OCI-LY7 (cell line): ENCODE results near the gene SEMA6D. TPM values are rescaled to one million over a fixed set of nuclear protein-coding genes. Genes with fewer than 3 reads are reported as not detected.

ENCODE experiments used
- BruUV-seq: library from RNA; stranded (reverse); fragments of 400-500 nt; replicated peaks from 2 replicates; lab custom pipeline; 2021; lab: Mats Ljungman, UMichigan
- CTCF ChIA-PET: fragments of 300-600 bp; sonication (Branson Sonifier 250); formaldehyde crosslinking; loops from one replicate; lab custom pipeline; 2022; ENCODE audit warnings: antibody characterized with exemption; ENCODE audit not compliant: unreplicated experiment; lab: Charles Lee
- POLR2A ChIA-PET: fragments of 300-600 bp; sonication (Branson Sonifier 250); formaldehyde crosslinking; loops from one replicate; lab custom pipeline; 2022; ENCODE audit warnings: antibody characterized with exemption; lab: Charles Lee
- DNase-seq: peaks from one replicate; pipeline ENCODE4 v3.0.0-alpha.2; 2015; ENCODE audit warnings: low spot score
- H2AFZ ChIP-seq: fragments of 200-600 bp; sonication (generic), shearing (Covaris generic); 2 replicates; pipeline ENCODE4 v1.6.1; 2014; ENCODE audit warnings: mild to moderate bottlenecking, antibody characterized with exemption, low read length, moderate library complexity
- H3K27ac ChIP-seq: fragments of 200-600 bp; sonication (generic); 2 replicates; pipeline ENCODE4 v1.5.1; 2014; ENCODE audit warnings: mixed run types, low read depth, mild to moderate bottlenecking, moderate library complexity, low read length, inconsistent platforms; ENCODE audit not compliant: poor library complexity, severe bottlenecking
- H3K36me3 ChIP-seq: fragments of 200-600 bp; sonication (generic); 2 replicates; pipeline ENCODE4 v1.6.1; 2014; ENCODE audit warnings: mild to moderate bottlenecking, antibody characterized with exemption, low read length, moderate library complexity, mixed read lengths; ENCODE audit not compliant: insufficient read depth
- H3K4me1 ChIP-seq: fragments of 200-600 bp; sonication (generic); 2 replicates; pipeline ENCODE4 v1.5.1; 2014; ENCODE audit warnings: mild to moderate bottlenecking, low read length; ENCODE audit not compliant: insufficient read depth, poor library complexity, severe bottlenecking
- H3K4me2 ChIP-seq: fragments of 200-600 bp; sonication (generic); 2 replicates; pipeline ENCODE4 v1.6.1; 2014; ENCODE audit warnings: mild to moderate bottlenecking, low read length
- H3K4me3 ChIP-seq: fragments of 200-600 bp; sonication (generic); 2 replicates; pipeline ENCODE4 v1.5.1; 2014; ENCODE audit warnings: mild to moderate bottlenecking, low read depth, low read length; ENCODE audit not compliant: poor library complexity, severe bottlenecking
- H3K79me2 ChIP-seq: fragments of 200-600 bp; sonication (generic); 2 replicates; pipeline ENCODE4 v1.6.1; 2016; ENCODE audit warnings: low read depth, mild to moderate bottlenecking, low read length, moderate library complexity, mixed read lengths; ENCODE audit not compliant: insufficient read depth
- H3K9me2 ChIP-seq: fragments of 200-600 bp; sonication (generic); 2 replicates; pipeline ENCODE4 v1.6.1; 2016; ENCODE audit warnings: mild to moderate bottlenecking, low read length, mixed read lengths; ENCODE audit not compliant: insufficient read depth
- H3K9me3 ChIP-seq: fragments of 200-600 bp; sonication (generic); 2 replicates; pipeline ENCODE4 v1.6.1; 2014; ENCODE audit warnings: mild to moderate bottlenecking, mixed run types, low read length, mixed read lengths
- H4K20me1 ChIP-seq: fragments of 200-600 bp; sonication (generic); 2 replicates; pipeline ENCODE4 v1.6.1; 2014; ENCODE audit warnings: mild to moderate bottlenecking, antibody characterized with exemption, low read length, moderate library complexity, mixed read lengths; ENCODE audit not compliant: insufficient read depth
- CTCF ChIP-seq: fragments of 200-600 bp; sonication (generic); conservative IDR thresholded peaks from 2 replicates; pipeline ENCODE4 v1.5.1; 2014; ENCODE audit warnings: mild to moderate bottlenecking, antibody characterized with exemption, low read length, moderate library complexity, mixed read lengths
- EZH2phosphoT487 ChIP-seq: fragments of 200-600 bp; sonication (generic); IDR thresholded peaks from 2 replicates; pipeline ENCODE4 v1.6.1; 2018; ENCODE audit warnings: low read depth, borderline replicate concordance, mild to moderate bottlenecking, mixed run types, antibody characterized with exemption, low read length, moderate library complexity, mixed read lengths
- intact Hi-C: fragments of 100-400 bp; cut with micrococcal nuclease; formaldehyde crosslinking; loops from one replicate; pipeline ENCODE4 v1.10.0; 2022; ENCODE audit not compliant: unreplicated experiment
- total RNA-seq, 2 experiments: library from RNA; depleted of rRNA in 1 of 2; stranded (reverse); fragments of >200 nt in 1 of 2; shearing (Covaris generic) in 1 of 2; gene quantifications; 2 replicates each; pipeline ENCODE4 v1.2.3, GENCODE V29; 2014 to 2022

Gene SEMA6D
- total RNA-seq, 2 experiments from 2014 or later: not detected

GRCh38 chr15:47719730-47720129 is 2.4 kb downstream of the SEMA6D start:
- Histone ChIP-seq H3K36me3 (no peaks in the 10 kb centered on the region), H3K4me2 (no peak overlapping the region), H3K9me3 (no peaks in the 10 kb centered on the region), H2AFZ (no peak overlapping the region), H3K27ac (no peak overlapping the region), H3K79me2 (no peaks in the 10 kb centered on the region), H3K4me1 (no peaks in the 10 kb centered on the region), H3K4me3 (no peak overlapping the region), H4K20me1 (no peaks in the 10 kb centered on the region), H3K9me2 (no peaks in the 10 kb centered on the region)
- DNase-seq: no peak
- no TSS peak for BruUV-seq
- POLR2A ChIA-PET: interaction anchor here (0.6 kb wide), 1 partner anchor 198 kb away, joined by 3 read pairs; no protein-coding TSS in a partner anchor
- intact Hi-C loops: no loop called here
- CTCF ChIA-PET: no interaction called here
- TF ChIP-seq EZH2phosphoT487 (no peak), CTCF (no peak)

DNA sequence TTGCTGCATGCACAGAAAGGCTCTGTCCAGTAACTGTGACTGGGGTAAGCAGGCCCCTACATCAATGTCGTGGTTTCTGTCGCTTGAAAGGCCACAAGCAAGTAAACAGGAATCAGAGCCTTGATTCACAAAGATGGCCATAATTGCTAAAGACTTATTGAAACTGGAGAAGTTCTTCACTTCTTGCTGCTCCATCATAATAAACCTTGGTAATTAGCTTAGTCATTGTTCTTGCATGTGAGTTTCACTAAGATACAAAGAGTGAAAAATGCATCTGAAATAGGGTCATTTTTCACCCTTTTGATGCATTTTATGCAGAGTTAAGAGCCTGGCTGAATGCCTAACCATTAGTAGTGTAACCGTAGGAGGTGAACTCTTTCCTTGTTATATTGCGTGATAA is 3.2 kb downstream of the SEMA6D start:
- intact Hi-C loops: no loop called here
- H3K36me3 ChIP-seq: no peaks in the 10 kb centered on the region
- BruUV-seq: no TSS peak
- H3K4me2 ChIP-seq: no peak overlapping the region
- no peak overlapping the region for H3K27ac ChIP-seq
- POLR2A ChIA-PET: no interaction called here
- no peaks in the 10 kb centered on the region for H4K20me1 ChIP-seq
- no peaks in the 10 kb centered on the region for H3K9me2 ChIP-seq
- DNase-seq: no peak
- H2AFZ ChIP-seq: no peak overlapping the region
- TF ChIP-seq EZH2phosphoT487 (no peak), CTCF (no peak)
- CTCF ChIA-PET: no interaction called here
- H3K4me1 ChIP-seq: no peaks in the 10 kb centered on the region
- H3K79me2 ChIP-seq: no peaks in the 10 kb centered on the region
- H3K9me3 ChIP-seq: no peaks in the 10 kb centered on the region
- no peak overlapping the region for H3K4me3 ChIP-seq

GRCh38 chr15:47721676-47722075 is 4.4 kb downstream of the SEMA6D start:
- Histone ChIP-seq H3K4me3 (no peak overlapping the region), H3K79me2 (no peaks in the 10 kb centered on the region), H3K9me2 (no peaks in the 10 kb centered on the region), H4K20me1 (no peaks in the 10 kb centered on the region), H3K4me2 (no peak overlapping the region), H3K4me1 (no peaks in the 10 kb centered on the region), H3K9me3 (no peaks in the 10 kb centered on the region), H2AFZ (no peak overlapping the region), H3K36me3 (no peaks in the 10 kb centered on the region), H3K27ac (no peak overlapping the region)
- ChIA-PET POLR2A (no interaction called here), CTCF (no interaction called here)
- DNase-seq: no peak
- BruUV-seq: no TSS peak
- no peak for TF ChIP-seq EZH2phosphoT487
- TF ChIP-seq CTCF: no peak
- intact Hi-C loops: no loop called here
